ENCODE results near the gene GPR87.

GPR87 gene

DNA sequence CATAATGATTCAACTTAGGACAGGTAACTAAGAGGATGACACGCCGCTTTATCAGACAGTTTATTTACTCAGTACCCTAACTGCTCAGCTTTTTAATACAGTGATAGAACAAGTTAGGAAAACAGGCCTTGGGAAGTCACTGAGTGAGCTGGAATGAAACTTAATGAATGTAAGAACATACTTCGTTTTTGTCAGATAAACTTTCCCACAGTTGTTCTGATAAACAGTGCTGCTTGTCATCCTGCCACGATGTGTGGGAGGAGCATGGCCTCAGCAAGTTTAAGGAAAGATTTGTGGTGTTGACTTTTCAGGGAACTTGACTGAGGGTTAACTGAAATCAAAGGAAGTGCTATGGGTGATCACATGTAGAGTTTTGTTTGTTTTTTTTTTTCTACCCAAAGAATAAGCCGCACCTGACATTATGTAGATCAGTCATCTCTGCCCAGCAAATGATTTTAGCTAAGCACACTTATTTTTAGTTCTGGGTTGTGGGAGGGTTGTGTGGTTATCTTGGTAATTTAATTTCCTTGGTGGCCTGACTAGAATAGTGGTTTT lies 32.6 kb downstream of the GPR87 start:
- H3K4me3 ChIP-seq (ENCODE audit: low read depth, low read length): no peak overlapping the region
- no peak overlapping the region for H3K9ac ChIP-seq (ENCODE audit: low read depth, low read length)
- no peaks in the 10 kb centered on the region for H3K9me3 ChIP-seq (ENCODE audit: control insufficient read depth, insufficient read depth, low read length)
- H3K27ac ChIP-seq (ENCODE audit: low read depth, low read length): no peak overlapping the region
- 0 out of 2 replicates have a peak, but pooled peaks cover 7% of the 10 kb centered on the region for H3K4me1 ChIP-seq (ENCODE audit: control insufficient read depth, insufficient read depth, low read length)
- H3K27me3 ChIP-seq (ENCODE audit: control insufficient read depth, insufficient read depth, low read length): no peaks in the 10 kb centered on the region
- no peaks in the 10 kb centered on the region for H3K36me3 ChIP-seq (ENCODE audit: control insufficient read depth, insufficient read depth, low read length)

GRCh38 chr3:151283387-151283786 lies 33.2 kb downstream of the GPR87 start:
- Histone ChIP-seq H3K4me3 (ENCODE audit: low read depth, low read length) (no peak overlapping the region), H3K9ac (ENCODE audit: low read depth, low read length) (no peak overlapping the region), H3K27ac (ENCODE audit: low read depth, low read length) (no peak overlapping the region), H3K9me3 (ENCODE audit: control insufficient read depth, insufficient read depth, low read length) (no peaks in the 10 kb centered on the region), H3K4me1 (ENCODE audit: control insufficient read depth, insufficient read depth, low read length) (0 out of 2 replicates have a peak, but pooled peaks cover 7% of the 10 kb centered on the region), H3K36me3 (ENCODE audit: control insufficient read depth, insufficient read depth, low read length) (no peaks in the 10 kb centered on the region), H3K27me3 (ENCODE audit: control insufficient read depth, insufficient read depth, low read length) (no peaks in the 10 kb centered on the region)

- H3K4me3 ChIP-seq (ENCODE audit: low read depth, low read length): no peak overlapping the region
- H3K9ac ChIP-seq (ENCODE audit: low read depth, low read length): no peak overlapping the region
- H3K9me3 ChIP-seq (ENCODE audit: control insufficient read depth, insufficient read depth, low read length): no peaks in the 10 kb centered on the region
- no peak overlapping the region for H3K27ac ChIP-seq (ENCODE audit: low read depth, low read length)
- H3K4me1 ChIP-seq (ENCODE audit: control insufficient read depth, insufficient read depth, low read length): 0 out of 2 replicates have a peak, but pooled peaks cover 7% of the 10 kb centered on the region
- no peaks in the 10 kb centered on the region for H3K36me3 ChIP-seq (ENCODE audit: control insufficient read depth, insufficient read depth, low read length)
- H3K27me3 ChIP-seq (ENCODE audit: control insufficient read depth, insufficient read depth, low read length): no peaks in the 10 kb centered on the region
Observed at GRCh38 chr3:151282921-151283320, 33.7 kb downstream of the GPR87 start.

GRCh38 chr3:151281671-151282324 lies 34.8 kb downstream of the GPR87 start:
- H3K4me1 ChIP-seq (ENCODE audit: control insufficient read depth, insufficient read depth, low read length): 0 out of 2 replicates have a peak, but pooled peaks cover 7% of the 10 kb centered on the region
- H3K9ac ChIP-seq (ENCODE audit: low read depth, low read length): no peak overlapping the region
- no peak overlapping the region for H3K4me3 ChIP-seq (ENCODE audit: low read depth, low read length)
- H3K9me3 ChIP-seq (ENCODE audit: control insufficient read depth, insufficient read depth, low read length): no peaks in the 10 kb centered on the region
- no peak overlapping the region for H3K27ac ChIP-seq (ENCODE audit: low read depth, low read length)
- no peaks in the 10 kb centered on the region for H3K36me3 ChIP-seq (ENCODE audit: control insufficient read depth, insufficient read depth, low read length)
- H3K27me3 ChIP-seq (ENCODE audit: control insufficient read depth, insufficient read depth, low read length): no peaks in the 10 kb centered on the region

GRCh38 chr3:151278230-151278629 lies 38.4 kb downstream of the GPR87 start, which contains the start of gene P2RY14:
Gene P2RY14, minus strand, starts transcription at chr3:151278542. Its CDS starts 64,226 bp downstream, at chr3:151214316.
- H3K4me1 ChIP-seq (ENCODE audit: control insufficient read depth, insufficient read depth, low read length): peaks cover 7% of the 10 kb centered on the region; the same call in 1 of the 2 replicates
- no peaks in the 10 kb centered on the region for H3K36me3 ChIP-seq (ENCODE audit: control insufficient read depth, insufficient read depth, low read length)
- no peak within 1 kb of the TSS for H3K4me3 ChIP-seq (ENCODE audit: low read depth, low read length)
- no peak within 1 kb of the TSS for H3K27ac ChIP-seq (ENCODE audit: low read depth, low read length)
- no peaks in the 10 kb centered on the region for H3K27me3 ChIP-seq (ENCODE audit: control insufficient read depth, insufficient read depth, low read length)
- no peaks in the 10 kb centered on the region for H3K9me3 ChIP-seq (ENCODE audit: control insufficient read depth, insufficient read depth, low read length)
- H3K9ac ChIP-seq (ENCODE audit: low read depth, low read length): no peak within 1 kb of the TSS

DNA sequence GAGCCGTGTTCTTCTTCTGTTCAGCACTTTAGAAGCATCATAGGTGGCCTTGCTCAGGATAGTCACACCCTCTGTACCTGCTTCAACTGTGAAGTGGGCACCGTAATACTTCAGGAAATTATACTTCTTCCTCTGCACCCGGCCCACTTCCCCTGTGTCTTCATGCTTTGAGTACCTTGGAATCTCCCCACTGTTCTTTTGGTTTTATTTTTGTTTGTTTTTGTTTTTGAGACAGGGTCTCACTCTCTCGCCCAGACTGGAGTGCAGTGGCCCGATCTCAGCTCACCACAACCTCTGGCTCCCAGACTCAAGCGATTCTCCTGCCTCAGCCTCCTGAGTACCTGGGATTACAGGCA lies 40.0 kb downstream of the GPR87 start:
- Histone ChIP-seq H3K9ac (ENCODE audit: low read depth, low read length) (no peak overlapping the region), H3K36me3 (ENCODE audit: control insufficient read depth, insufficient read depth, low read length) (no peaks in the 10 kb centered on the region), H3K4me1 (ENCODE audit: control insufficient read depth, insufficient read depth, low read length) (peaks cover 7% of the 10 kb centered on the region; the same call in 1 of the 2 replicates), H3K27me3 (ENCODE audit: control insufficient read depth, insufficient read depth, low read length) (no peaks in the 10 kb centered on the region), H3K27ac (ENCODE audit: low read depth, low read length) (peak overlapping the region; percentile 45), H3K4me3 (ENCODE audit: low read depth, low read length) (no peak overlapping the region), H3K9me3 (ENCODE audit: control insufficient read depth, insufficient read depth, low read length) (no peaks in the 10 kb centered on the region)

DNA sequence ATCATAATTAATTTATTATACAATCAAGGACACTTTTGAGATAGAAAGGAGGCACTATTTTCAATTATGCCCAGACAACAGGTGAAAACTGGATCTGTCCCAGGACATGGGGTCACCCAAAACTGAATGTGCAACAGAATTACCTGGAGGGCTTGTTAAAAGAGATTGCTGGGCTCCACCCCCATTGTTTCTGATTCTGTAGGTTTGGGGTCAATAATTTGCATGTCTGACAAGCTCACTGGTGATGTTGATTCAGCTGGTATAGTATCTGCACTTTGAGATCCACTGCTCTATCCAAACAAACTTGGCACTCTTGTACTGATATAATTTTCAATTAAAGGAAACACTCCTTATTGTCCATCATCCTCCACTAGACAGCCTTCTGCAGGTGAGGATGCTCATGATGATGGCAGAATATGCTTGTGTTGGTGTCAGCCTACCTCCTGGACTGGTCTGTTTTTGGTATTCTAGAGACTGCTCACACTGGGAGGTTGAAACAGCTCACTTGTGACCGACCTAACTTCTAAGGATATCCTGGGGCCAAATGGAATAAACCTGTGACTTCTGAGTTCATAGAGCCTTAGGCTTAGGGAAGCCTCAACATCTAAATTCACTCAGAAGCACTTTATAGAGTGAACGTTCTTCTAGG lies 40.5 kb downstream of the GPR87 start:
- H3K9me3 ChIP-seq (ENCODE audit: control insufficient read depth, insufficient read depth, low read length): no peaks in the 10 kb centered on the region
- H3K9ac ChIP-seq (ENCODE audit: low read depth, low read length): no peak overlapping the region
- no peak overlapping the region for H3K4me3 ChIP-seq (ENCODE audit: low read depth, low read length)
- H3K27ac ChIP-seq (ENCODE audit: low read depth, low read length): peak overlapping the region; percentile 45
- no peaks in the 10 kb centered on the region for H3K27me3 ChIP-seq (ENCODE audit: control insufficient read depth, insufficient read depth, low read length)
- no peaks in the 10 kb centered on the region for H3K36me3 ChIP-seq (ENCODE audit: control insufficient read depth, insufficient read depth, low read length)
- peaks cover 7% of the 10 kb centered on the region; the same call in 1 of the 2 replicates for H3K4me1 ChIP-seq (ENCODE audit: control insufficient read depth, insufficient read depth, low read length)

- H3K27ac ChIP-seq (ENCODE audit: low read depth, low read length): no peak overlapping the region
- no peak overlapping the region for H3K4me3 ChIP-seq (ENCODE audit: low read depth, low read length)
- no peaks in the 10 kb centered on the region for H3K9me3 ChIP-seq (ENCODE audit: control insufficient read depth, insufficient read depth, low read length)
- H3K36me3 ChIP-seq (ENCODE audit: control insufficient read depth, insufficient read depth, low read length): no peaks in the 10 kb centered on the region
- peaks cover 7% of the 10 kb centered on the region; the same call in 1 of the 2 replicates for H3K4me1 ChIP-seq (ENCODE audit: control insufficient read depth, insufficient read depth, low read length)
- H3K27me3 ChIP-seq (ENCODE audit: control insufficient read depth, insufficient read depth, low read length): no peaks in the 10 kb centered on the region
- no peak overlapping the region for H3K9ac ChIP-seq (ENCODE audit: low read depth, low read length)
Observed at GRCh38 chr3:151275091-151275490, 41.5 kb downstream of the GPR87 start.

- H3K27ac ChIP-seq (ENCODE audit: low read depth, low read length): no peak overlapping the region
- no peaks in the 10 kb centered on the region for H3K36me3 ChIP-seq (ENCODE audit: control insufficient read depth, insufficient read depth, low read length)
- H3K9ac ChIP-seq (ENCODE audit: low read depth, low read length): no peak overlapping the region
- H3K27me3 ChIP-seq (ENCODE audit: control insufficient read depth, insufficient read depth, low read length): no peaks in the 10 kb centered on the region
- H3K4me3 ChIP-seq (ENCODE audit: low read depth, low read length): no peak overlapping the region
- no peaks in the 10 kb centered on the region for H3K9me3 ChIP-seq (ENCODE audit: control insufficient read depth, insufficient read depth, low read length)
- peaks cover 24% of the 10 kb centered on the region for H3K4me1 ChIP-seq (ENCODE audit: control insufficient read depth, insufficient read depth, low read length)
Observed at GRCh38 chr3:151269631-151270030, 47.0 kb downstream of the GPR87 start.

- no peaks in the 10 kb centered on the region for H3K9me3 ChIP-seq (ENCODE audit: control insufficient read depth, insufficient read depth, low read length)
- H3K27ac ChIP-seq (ENCODE audit: low read depth, low read length): no peak overlapping the region
- no peaks in the 10 kb centered on the region for H3K36me3 ChIP-seq (ENCODE audit: control insufficient read depth, insufficient read depth, low read length)
- H3K9ac ChIP-seq (ENCODE audit: low read depth, low read length): no peak overlapping the region
- H3K27me3 ChIP-seq (ENCODE audit: control insufficient read depth, insufficient read depth, low read length): no peaks in the 10 kb centered on the region
- peaks cover 24% of the 10 kb centered on the region for H3K4me1 ChIP-seq (ENCODE audit: control insufficient read depth, insufficient read depth, low read length)
- H3K4me3 ChIP-seq (ENCODE audit: low read depth, low read length): no peak overlapping the region
Observed at GRCh38 chr3:151268267-151269235, 48.1 kb downstream of the GPR87 start.

Data from HUES48 (cell line).